ENCODE measurements around the gene UNC119B.

DNA sequence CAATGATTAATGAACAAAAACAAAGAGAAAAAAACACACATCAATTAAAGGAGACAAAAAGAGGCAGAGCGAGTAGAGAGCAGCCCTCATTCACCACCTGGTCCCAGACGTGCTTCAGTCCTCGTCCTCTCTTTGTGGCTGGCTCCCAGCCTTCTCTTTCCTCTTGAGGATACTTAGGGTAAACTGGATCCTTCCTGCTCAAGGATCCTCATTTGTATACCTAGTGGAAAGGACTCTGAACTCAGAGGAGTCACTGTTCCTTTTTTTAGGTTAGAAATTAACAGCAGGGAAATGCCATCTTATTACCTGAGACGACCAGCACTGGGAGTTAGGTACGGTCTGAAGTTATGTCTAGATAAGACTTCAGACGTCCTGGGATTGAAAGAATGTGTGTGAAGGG lies 13.6 kb upstream of the UNC119B start:
- TF ChIP-seq POLR2A (IDR thresholded peaks at IDR 0.05; ENCODE audit: low read length) (no peak), GATA1 (IDR thresholded peaks at IDR 0.05; ENCODE audit: low read depth, low read length) (no peak)

Data from erythroblast (primary cell).